GM12875 (cell line): Measurements from ENCODE around the gene UHRF1.
"Not testable (repeated sequence)": the region's sequence is repeated elsewhere in the genome, so short reads cannot be mapped to it uniquely, and the experiment has no call there.

Experiments
- H3K4me3 ChIP-seq: one replicate; pipeline ENCODE4 v1.5.1; 2011; ENCODE audit warnings: low read depth, low read length, control low read depth
- CTCF ChIP-seq: IDR thresholded peaks from 2 replicates; pipeline ENCODE4 v1.5.1; 2011; ENCODE audit warnings: low read depth, mild to moderate bottlenecking, control low read depth, inconsistent platforms, low read length, moderate library complexity, borderline replicate concordance; ENCODE audit not compliant: insufficient read depth

Gene UHRF1

DNA sequence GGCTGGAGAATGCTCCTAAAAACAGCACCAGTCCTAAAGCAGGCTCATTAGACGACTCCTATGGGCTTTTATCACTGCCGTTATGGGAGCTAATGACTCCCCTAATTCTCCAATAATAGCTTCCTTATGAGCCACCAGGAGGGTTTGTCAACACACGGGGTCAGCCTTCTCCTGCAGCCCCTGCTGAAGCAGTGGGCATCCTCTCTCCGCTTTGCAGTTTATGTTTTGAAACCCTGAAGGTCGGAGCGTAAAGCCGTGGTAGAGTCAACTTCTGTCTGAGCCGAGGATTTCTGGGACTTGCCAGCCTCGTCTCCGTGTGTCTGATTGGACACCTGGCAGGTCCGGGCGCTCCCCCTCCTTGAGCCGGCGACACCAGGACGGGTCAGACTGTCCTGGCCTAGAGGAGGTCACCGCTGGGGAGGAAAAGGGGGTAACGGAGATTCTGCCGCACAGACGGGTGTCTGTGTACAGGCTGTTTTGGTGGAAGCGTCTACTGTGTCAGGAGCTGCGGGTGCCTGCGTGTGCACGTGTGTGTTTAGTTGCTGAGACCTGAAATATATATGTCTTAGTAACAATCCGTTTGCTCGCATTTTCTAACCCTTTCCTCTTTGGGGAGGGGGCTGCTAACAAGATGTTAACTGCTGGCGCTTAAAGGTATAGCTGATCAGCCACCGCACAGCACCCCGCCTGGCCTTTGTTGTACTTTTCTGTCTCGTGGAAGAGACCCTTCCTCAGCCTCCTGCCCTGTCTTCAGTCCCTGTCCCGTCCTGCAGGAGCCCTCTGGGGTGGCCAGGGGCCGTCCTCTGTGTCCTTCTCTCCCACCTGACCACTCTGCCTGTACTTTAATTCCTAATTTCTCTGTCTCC is 61.5 kb downstream of the UHRF1 start:
- TF ChIP-seq CTCF = no peak
- peak overlapping the region; percentile 71 for H3K4me3 ChIP-seq

DNA sequence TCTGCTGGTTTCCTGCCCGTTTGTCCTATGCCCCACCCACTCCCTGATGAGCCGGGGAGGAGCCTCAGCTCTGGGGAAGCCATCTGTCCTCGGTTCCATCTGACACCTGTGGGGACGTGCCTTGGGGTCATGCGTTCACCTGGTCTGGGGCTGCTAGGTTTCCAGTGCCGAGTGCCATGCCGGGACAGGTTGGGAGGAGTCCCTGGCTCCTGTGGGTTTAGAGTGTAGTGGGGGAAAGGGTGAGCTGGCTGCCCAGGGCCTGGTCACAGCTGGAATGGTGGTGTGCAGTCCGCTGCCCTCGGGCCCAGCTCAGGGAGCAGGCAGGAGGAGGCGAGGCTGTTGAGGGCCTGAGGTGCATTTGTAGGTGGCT is 62.1 kb downstream of the UHRF1 start:
- peak overlapping the region; percentile 71 for H3K4me3 ChIP-seq
- TF ChIP-seq CTCF = no peak

- no peak for TF ChIP-seq CTCF
- no peak overlapping the region for H3K4me3 ChIP-seq
Measured at GRCh38 chr19:4971816-4972495, 62.7 kb downstream of the UHRF1 start.

DNA sequence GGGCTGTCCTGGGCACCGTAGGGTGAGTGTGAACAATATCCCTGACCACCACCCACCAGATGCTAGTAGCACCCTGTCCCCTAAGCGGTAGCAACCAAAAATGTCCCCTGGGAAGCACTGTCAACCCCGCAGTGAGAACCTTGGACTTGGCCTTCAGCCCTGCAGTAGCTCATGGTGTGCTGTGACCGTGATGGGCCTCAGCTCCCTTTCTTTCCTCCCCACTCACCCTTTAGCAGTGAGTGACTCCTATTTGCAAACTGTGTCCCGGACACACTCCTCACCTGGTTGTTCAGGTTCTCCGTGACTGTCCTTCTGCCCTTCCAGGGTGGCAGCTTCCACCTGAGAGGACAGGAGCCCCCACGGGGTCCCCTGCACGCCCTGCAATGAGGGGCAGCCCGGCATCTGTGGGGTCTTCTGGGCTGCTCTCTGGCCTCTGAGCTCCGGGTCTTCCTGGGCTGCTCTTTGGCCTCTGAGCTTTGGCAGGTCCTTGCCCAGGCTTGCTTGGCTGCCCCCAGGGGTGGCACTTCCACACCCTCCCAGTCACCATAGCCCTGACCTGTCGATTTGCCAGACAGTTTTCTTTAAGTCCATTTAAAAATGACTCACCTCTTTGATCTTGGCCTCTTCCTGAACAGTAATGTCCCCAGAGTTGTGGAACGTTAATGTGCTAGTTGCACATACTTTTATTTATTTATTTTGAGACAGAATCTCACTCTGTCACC is 63.4 kb downstream of the UHRF1 start:
- H3K4me3 ChIP-seq = no peak overlapping the region
- TF ChIP-seq CTCF = no peak

- TF ChIP-seq CTCF = no peak
- H3K4me3 ChIP-seq = no peak overlapping the region
Measured at GRCh38 chr19:4974880-4975469, 65.7 kb downstream of the UHRF1 start.

- not testable (repeated sequence) for H3K4me3 ChIP-seq
Measured at GRCh38 chr19:4975601-4976000, 66.3 kb downstream of the UHRF1 start.
